Right atrium auricular region (tissue), 2 donors: Measurements from ENCODE around the gene SLITRK2. TPM values are rescaled to one million over a fixed set of nuclear protein-coding genes. Genes with fewer than 3 reads are reported as not detected.

Experiments
- DNase-seq: peaks from one replicate; pipeline ENCODE4 v3.0.0-alpha.2; 2019; ENCODE audit warnings: low spot score
- H3K27ac ChIP-seq, 2 donors: fragments of 200-600 bp; sonication (generic); 1 replicate in 1 of 2; 2 replicates in 1 of 2; pipeline ENCODE4 v1.5.1; 2016 to 2019
- H3K27me3 ChIP-seq, 2 donors: fragments of 200-600 bp; sonication (generic); one replicate each; pipeline versions ENCODE4 v1.5.1 to v1.6.0; 2017 to 2019
- H3K36me3 ChIP-seq: fragments of 200-600 bp; sonication (generic); one replicate; pipeline ENCODE4 v1.5.1; 2016
- H3K4me1 ChIP-seq, 2 donors: fragments of 200-600 bp; sonication (generic); one replicate each; pipeline versions ENCODE4 v1.5.1 to v1.6.0; 2017 to 2019
- H3K4me3 ChIP-seq, 2 donors: fragments of 200-600 bp; sonication (generic); 1 replicate in 1 of 2; 2 replicates in 1 of 2; pipeline ENCODE4 v1.5.1; 2017 to 2019; ENCODE audit warnings: mild to moderate bottlenecking in 1 of 2, moderate library complexity in 1 of 2
- H3K9me3 ChIP-seq, 2 donors: fragments of 200-600 bp; sonication (generic); one replicate each; pipeline ENCODE4 v1.5.1; 2019
- CTCF ChIP-seq, 2 donors: fragments of 200-600 bp; sonication (generic); IDR thresholded peaks; one replicate each; pipeline ENCODE4 v1.5.1; 2019; ENCODE audit warnings: antibody characterized with exemption in 2 of 2
- total RNA-seq, 2 donors: library from RNA; depleted of rRNA; stranded (reverse); fragments of >200 nt; gene quantifications; one replicate each; pipeline ENCODE4 v1.1.0, GENCODE V29; 2016

Gene SLITRK2
- total RNA-seq, 2 donors from 2014 or later = 0.41 to 0.71 TPM

- Histone ChIP-seq H3K27me3 (no peaks in the 10 kb centered on the region), H3K36me3 (no peaks in the 10 kb centered on the region), H3K27ac (no peak overlapping the region), H3K9me3 (no peaks in the 10 kb centered on the region), H3K4me3 (no peak overlapping the region), H3K4me1 (no peaks in the 10 kb centered on the region)
- no peak for DNase-seq
- no peak for TF ChIP-seq CTCF (IDR thresholded peaks at IDR 0.05)
Observed at GRCh38 chrX:145844886-145845285, 27.3 kb downstream of the SLITRK2 start.

GRCh38 chrX:145848448-145848847 lies 30.8 kb downstream of the SLITRK2 start:
- H3K4me1 ChIP-seq = no peaks in the 10 kb centered on the region
- H3K27me3 ChIP-seq = no peaks in the 10 kb centered on the region
- no peak for DNase-seq
- no peak overlapping the region for H3K27ac ChIP-seq
- no peak overlapping the region for H3K4me3 ChIP-seq
- no peaks in the 10 kb centered on the region for H3K36me3 ChIP-seq
- H3K9me3 ChIP-seq = no peaks in the 10 kb centered on the region
- no peak for TF ChIP-seq CTCF (IDR thresholded peaks at IDR 0.05)

- no peaks in the 10 kb centered on the region for H3K36me3 ChIP-seq
- no peak for DNase-seq
- no peaks in the 10 kb centered on the region for H3K9me3 ChIP-seq
- no peak for TF ChIP-seq CTCF (IDR thresholded peaks at IDR 0.05)
- no peak overlapping the region for H3K27ac ChIP-seq
- H3K4me1 ChIP-seq = no peaks in the 10 kb centered on the region
- H3K4me3 ChIP-seq = no peak overlapping the region
- H3K27me3 ChIP-seq = no peaks in the 10 kb centered on the region
Observed at GRCh38 chrX:145848857-145849256, 31.2 kb downstream of the SLITRK2 start.

GRCh38 chrX:145853181-145853580 lies 35.6 kb downstream of the SLITRK2 start:
- Histone ChIP-seq H3K27ac (no peak overlapping the region), H3K36me3 (no peaks in the 10 kb centered on the region), H3K9me3 (no peaks in the 10 kb centered on the region), H3K4me1 (no peaks in the 10 kb centered on the region), H3K4me3 (no peak overlapping the region), H3K27me3 (no peaks in the 10 kb centered on the region)
- no peak for DNase-seq
- TF ChIP-seq CTCF (IDR thresholded peaks at IDR 0.05) = no peak

- Histone ChIP-seq H3K4me1 (no peaks in the 10 kb centered on the region), H3K9me3 (no peaks in the 10 kb centered on the region), H3K27me3 (no peaks in the 10 kb centered on the region), H3K36me3 (no peaks in the 10 kb centered on the region), H3K4me3 (no peak overlapping the region), H3K27ac (no peak overlapping the region)
- no peak for TF ChIP-seq CTCF (IDR thresholded peaks at IDR 0.05)
- no peak for DNase-seq
Observed at GRCh38 chrX:145856181-145856580, 38.6 kb downstream of the SLITRK2 start.

- no peak for TF ChIP-seq CTCF (IDR thresholded peaks at IDR 0.05)
Observed at GRCh38 chrX:145861818-145862217, 44.2 kb downstream of the SLITRK2 start.

More at GRCh38 chrX:145861818-145862217, 44.2 kb downstream of the SLITRK2 start:
- no peak overlapping the region for H3K27ac ChIP-seq
- H3K4me3 ChIP-seq = no peak overlapping the region
- DNase-seq = no peak
- H3K27me3 ChIP-seq = no peaks in the 10 kb centered on the region
- no peaks in the 10 kb centered on the region for H3K4me1 ChIP-seq
- no peaks in the 10 kb centered on the region for H3K9me3 ChIP-seq
- no peaks in the 10 kb centered on the region for H3K36me3 ChIP-seq
